ENCODE results near the gene TFF1.

DNA sequence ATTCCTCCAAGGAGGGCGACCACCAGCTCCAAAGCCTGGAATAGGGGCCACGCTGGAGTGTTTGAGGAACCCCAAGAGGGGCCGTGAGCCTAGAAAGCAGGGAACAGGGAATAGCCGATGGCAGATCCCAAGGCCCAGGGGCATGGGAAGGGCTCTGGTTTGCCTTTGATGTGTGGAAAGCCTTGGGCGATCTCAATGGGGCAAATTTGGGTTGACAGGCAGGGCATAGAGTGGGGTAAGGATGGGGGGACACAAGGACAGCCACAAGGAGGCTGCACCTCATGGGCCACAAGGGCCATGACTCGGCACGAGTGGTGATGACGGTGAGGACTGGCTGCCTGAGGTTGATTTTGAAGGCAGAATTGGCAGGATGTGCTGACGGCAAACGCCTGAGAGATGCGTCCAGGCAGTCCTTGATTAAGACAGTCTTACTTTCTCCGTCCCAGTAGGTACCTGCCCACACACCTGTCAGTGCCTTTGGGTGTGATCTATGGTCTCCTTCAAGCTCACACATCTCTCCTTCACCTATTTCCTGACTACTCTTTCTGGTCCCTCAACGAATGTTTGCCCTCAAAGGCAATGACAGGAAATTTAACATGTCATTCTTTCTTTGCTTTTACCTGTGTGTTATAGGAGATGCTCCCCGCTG lies 31.5 kb upstream of the TFF1 start:
- TF ChIP-seq, protein P1, sequence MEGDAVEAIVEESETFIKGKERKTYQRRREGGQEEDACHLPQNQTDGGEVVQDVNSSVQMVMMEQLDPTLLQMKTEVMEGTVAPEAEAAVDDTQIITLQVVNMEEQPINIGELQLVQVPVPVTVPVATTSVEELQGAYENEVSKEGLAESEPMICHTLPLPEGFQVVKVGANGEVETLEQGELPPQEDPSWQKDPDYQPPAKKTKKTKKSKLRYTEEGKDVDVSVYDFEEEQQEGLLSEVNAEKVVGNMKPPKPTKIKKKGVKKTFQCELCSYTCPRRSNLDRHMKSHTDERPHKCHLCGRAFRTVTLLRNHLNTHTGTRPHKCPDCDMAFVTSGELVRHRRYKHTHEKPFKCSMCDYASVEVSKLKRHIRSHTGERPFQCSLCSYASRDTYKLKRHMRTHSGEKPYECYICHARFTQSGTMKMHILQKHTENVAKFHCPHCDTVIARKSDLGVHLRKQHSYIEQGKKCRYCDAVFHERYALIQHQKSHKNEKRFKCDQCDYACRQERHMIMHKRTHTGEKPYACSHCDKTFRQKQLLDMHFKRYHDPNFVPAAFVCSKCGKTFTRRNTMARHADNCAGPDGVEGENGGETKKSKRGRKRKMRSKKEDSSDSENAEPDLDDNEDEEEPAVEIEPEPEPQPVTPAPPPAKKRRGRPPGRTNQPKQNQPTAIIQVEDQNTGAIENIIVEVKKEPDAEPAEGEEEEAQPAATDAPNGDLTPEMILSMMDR (IDR thresholded peaks at IDR 0.05): no peak
- no peak for TF ChIP-seq POLR2A (IDR thresholded peaks at IDR 0.05)

All from body of pancreas (tissue), 4 donors.